ENCODE measurements around the gene SLAMF1. TPM values are rescaled to one million over a fixed set of nuclear protein-coding genes. Genes with fewer than 3 reads are reported as not detected.

SLAMF1 gene
- total RNA-seq, 4 donors from 2014 or later = 0.09 to 0.26 TPM; not detected in 2

- H3K9me3 ChIP-seq = no peaks in the 10 kb centered on the region
- no peak overlapping the region for H3K4me3 ChIP-seq
- no peak overlapping the region for H3K27ac ChIP-seq
- no peak for DNase-seq
- no peaks in the 10 kb centered on the region for H3K36me3 ChIP-seq
- H3K27me3 ChIP-seq = no peaks in the 10 kb centered on the region
- TF ChIP-seq CTCF (IDR thresholded peaks at IDR 0.05) (no peak), POLR2A (IDR thresholded peaks at IDR 0.05) (no peak)
- intact Hi-C loops (cut with DNase I; ENCODE audit: low total_unique reads) = no loop called here
- no peaks in the 10 kb centered on the region for H3K4me1 ChIP-seq
Measured at GRCh38 chr1:160651433-160652064, 4.7 kb upstream of the SLAMF1 start.

GRCh38 chr1:160647329-160647720, 481 bp upstream of the SLAMF1 start:
- no peak for DNase-seq
- H3K36me3 ChIP-seq = no peaks in the 10 kb centered on the region
- no peak overlapping the region for H3K27ac ChIP-seq
- H3K4me1 ChIP-seq = no peaks in the 10 kb centered on the region
- H3K4me3 ChIP-seq = no peak overlapping the region
- intact Hi-C loops (cut with DNase I; ENCODE audit: low total_unique reads) = no loop called here
- no peaks in the 10 kb centered on the region for H3K27me3 ChIP-seq
- no peak for TF ChIP-seq POLR2A (IDR thresholded peaks at IDR 0.05)
- TF ChIP-seq CTCF (IDR thresholded peaks at IDR 0.05) = no peak
- H3K9me3 ChIP-seq = no peaks in the 10 kb centered on the region

GRCh38 chr1:160646180-160646579, 664 bp downstream of the SLAMF1 start:
- H3K27me3 ChIP-seq = no peaks in the 10 kb centered on the region
- TF ChIP-seq POLR2A (IDR thresholded peaks at IDR 0.05) (no peak), CTCF (IDR thresholded peaks at IDR 0.05) (no peak)
- H3K9me3 ChIP-seq = no peaks in the 10 kb centered on the region
- no peak overlapping the region for H3K27ac ChIP-seq
- no peak for DNase-seq
- no peaks in the 10 kb centered on the region for H3K4me1 ChIP-seq
- H3K4me3 ChIP-seq = no peak overlapping the region
- intact Hi-C loops (cut with DNase I; ENCODE audit: low total_unique reads) = no loop called here
- H3K36me3 ChIP-seq = no peaks in the 10 kb centered on the region

- H3K27ac ChIP-seq = no peak overlapping the region
- no peaks in the 10 kb centered on the region for H3K36me3 ChIP-seq
- no peaks in the 10 kb centered on the region for H3K27me3 ChIP-seq
- intact Hi-C loops (cut with DNase I; ENCODE audit: low total_unique reads) = no loop called here
- no peak overlapping the region for H3K4me3 ChIP-seq
- H3K9me3 ChIP-seq = no peaks in the 10 kb centered on the region
- no peaks in the 10 kb centered on the region for H3K4me1 ChIP-seq
- DNase-seq = no peak
- no peak for TF ChIP-seq POLR2A (IDR thresholded peaks at IDR 0.05)
- no peak for TF ChIP-seq CTCF (IDR thresholded peaks at IDR 0.05)
Measured at GRCh38 chr1:160645386-160646130, 1.3 kb downstream of the SLAMF1 start.

GRCh38 chr1:160644399-160644798, 2.4 kb downstream of the SLAMF1 start:
- no peak for DNase-seq
- no peaks in the 10 kb centered on the region for H3K27me3 ChIP-seq
- intact Hi-C loops (cut with DNase I; ENCODE audit: low total_unique reads) = no loop called here
- no peak overlapping the region for H3K4me3 ChIP-seq
- H3K9me3 ChIP-seq = no peaks in the 10 kb centered on the region
- H3K4me1 ChIP-seq = no peaks in the 10 kb centered on the region
- H3K27ac ChIP-seq = no peak overlapping the region
- no peak for TF ChIP-seq CTCF (IDR thresholded peaks at IDR 0.05)
- TF ChIP-seq POLR2A (IDR thresholded peaks at IDR 0.05) = no peak
- no peaks in the 10 kb centered on the region for H3K36me3 ChIP-seq

Data from uterus (tissue), 4 donors.